ENCODE results near the gene CLIP2. TPM values are rescaled to one million over a fixed set of nuclear protein-coding genes. Genes with fewer than 3 reads are reported as not detected.

The CLIP2 gene
- total and polyA plus RNA-seq, 2 of the 8 experiments (the other 6 are each of a cell fraction or from before 2014, with no cell fraction given): 8.3 to 41.5 TPM

DNA sequence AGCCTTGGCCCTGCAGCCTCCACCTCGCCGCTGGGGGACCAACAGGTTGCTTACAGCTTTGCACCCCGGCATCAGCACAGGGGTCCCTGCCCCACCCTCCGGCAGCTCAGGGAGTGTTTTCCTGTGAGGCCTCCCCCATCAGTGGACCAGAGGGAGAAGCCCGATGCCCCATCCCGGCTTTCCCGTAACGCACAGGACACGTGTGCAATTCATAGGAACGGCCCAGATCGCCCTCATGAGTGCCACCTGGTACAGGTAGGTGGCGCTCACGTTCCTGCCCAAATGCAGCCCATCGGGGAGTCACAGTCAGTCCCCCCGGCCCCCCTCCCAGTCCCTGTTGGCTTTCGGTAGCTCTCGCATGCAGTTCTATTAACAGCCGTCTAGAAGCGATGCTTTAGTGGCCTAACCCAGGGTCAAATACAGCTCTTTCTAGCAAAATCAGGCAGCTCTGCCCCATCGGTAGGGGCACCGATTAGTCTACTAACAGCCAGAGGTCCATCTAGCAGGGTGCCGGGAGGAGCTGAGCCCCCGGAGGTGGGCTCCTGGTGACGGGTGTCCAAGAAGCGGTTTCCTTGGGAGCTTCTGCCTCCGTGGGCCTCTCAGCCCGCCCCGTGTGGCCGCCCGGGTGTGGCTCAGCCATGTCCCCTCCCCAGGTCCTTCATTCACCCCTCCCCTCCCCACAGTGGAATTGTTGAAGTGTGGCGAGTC, 116.1 kb downstream of the CLIP2 start (continued):
- TF ChIP-seq, protein P1, sequence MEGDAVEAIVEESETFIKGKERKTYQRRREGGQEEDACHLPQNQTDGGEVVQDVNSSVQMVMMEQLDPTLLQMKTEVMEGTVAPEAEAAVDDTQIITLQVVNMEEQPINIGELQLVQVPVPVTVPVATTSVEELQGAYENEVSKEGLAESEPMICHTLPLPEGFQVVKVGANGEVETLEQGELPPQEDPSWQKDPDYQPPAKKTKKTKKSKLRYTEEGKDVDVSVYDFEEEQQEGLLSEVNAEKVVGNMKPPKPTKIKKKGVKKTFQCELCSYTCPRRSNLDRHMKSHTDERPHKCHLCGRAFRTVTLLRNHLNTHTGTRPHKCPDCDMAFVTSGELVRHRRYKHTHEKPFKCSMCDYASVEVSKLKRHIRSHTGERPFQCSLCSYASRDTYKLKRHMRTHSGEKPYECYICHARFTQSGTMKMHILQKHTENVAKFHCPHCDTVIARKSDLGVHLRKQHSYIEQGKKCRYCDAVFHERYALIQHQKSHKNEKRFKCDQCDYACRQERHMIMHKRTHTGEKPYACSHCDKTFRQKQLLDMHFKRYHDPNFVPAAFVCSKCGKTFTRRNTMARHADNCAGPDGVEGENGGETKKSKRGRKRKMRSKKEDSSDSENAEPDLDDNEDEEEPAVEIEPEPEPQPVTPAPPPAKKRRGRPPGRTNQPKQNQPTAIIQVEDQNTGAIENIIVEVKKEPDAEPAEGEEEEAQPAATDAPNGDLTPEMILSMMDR (IDR thresholded peaks at IDR 0.05; ENCODE audit: control extremely low read depth in 1 of 3, insufficient read depth in 1 of 3, low read depth in 1 of 3, low read length in 3 of 3): peak; percentile 83 to 95 (median 94)
- TF ChIP-seq MAFK (IDR thresholded peaks at IDR 0.05; ENCODE audit: low read depth, low read length): no peak
- TF ChIP-seq CEBPB (IDR thresholded peaks at IDR 0.05; ENCODE audit: low read depth, low read length): no peak
- peak; percentile 69 for TF ChIP-seq MAX (IDR thresholded peaks at IDR 0.05)
- no peak for TF ChIP-seq YY1 (IDR thresholded peaks at IDR 0.05; ENCODE audit: low read depth, low read length)
- TF ChIP-seq RNF2 (IDR thresholded peaks at IDR 0.05; ENCODE audit: borderline replicate concordance, low read depth, low read length, missing control alignments, poor library complexity, severe bottlenecking): no peak
- TF ChIP-seq CHD7 (IDR thresholded peaks at IDR 0.05; ENCODE audit: insufficient replicate concordance, low read length): no peak
